Calu3 (cell line): ENCODE results near the gene PORCN. TPM values are rescaled to one million over a fixed set of nuclear protein-coding genes. Genes with fewer than 3 reads are reported as not detected.
A peak's percentile ranks its signal among the peaks of the same experiment; 100 is the strongest.

ENCODE experiments used
- BruUV-seq: library from RNA; stranded (reverse); fragments of 400-500 nt; replicated peaks from 2 replicates; lab custom pipeline; 2021; lab: Mats Ljungman, UMichigan
- CTCF ChIA-PET: fragments of 300-600 bp; sonication (Branson Sonifier 250); formaldehyde crosslinking; loops from one replicate; lab custom pipeline; 2022; ENCODE audit warnings: antibody characterized with exemption; lab: Charles Lee
- DNase-seq: peaks from one replicate; pipeline ENCODE4 v3.0.0; 2022
- H3K27ac Mint-ChIP-seq: one replicate; pipeline ENCODE4 v1.8.0; 2022; ENCODE audit warnings: mixed read lengths; ENCODE audit not compliant: unreplicated experiment
- H3K27me3 Mint-ChIP-seq: one replicate; pipeline ENCODE4 v1.8.0; 2022; ENCODE audit warnings: mixed read lengths; ENCODE audit not compliant: unreplicated experiment
- H3K36me3 Mint-ChIP-seq: one replicate; pipeline ENCODE4 v1.8.0; 2022; ENCODE audit warnings: mild to moderate bottlenecking, moderate library complexity, mixed read lengths; ENCODE audit not compliant: insufficient read depth, unreplicated experiment
- H3K4me1 Mint-ChIP-seq: one replicate; pipeline ENCODE4 v1.8.0; 2022; ENCODE audit warnings: mild to moderate bottlenecking, low read depth, mixed read lengths; ENCODE audit not compliant: unreplicated experiment
- H3K4me3 Mint-ChIP-seq: one replicate; pipeline ENCODE4 v1.8.0; 2022; ENCODE audit warnings: mild to moderate bottlenecking, low read depth, moderate library complexity, mixed read lengths; ENCODE audit not compliant: unreplicated experiment
- H3K9me3 Mint-ChIP-seq: one replicate; pipeline ENCODE4 v1.8.0; 2022; ENCODE audit warnings: low read depth, mixed read lengths; ENCODE audit not compliant: unreplicated experiment
- CTCF ChIP-seq: fragments of 200-600 bp; IDR thresholded peaks from one replicate; pipeline ENCODE4 v1.8.0; 2022; ENCODE audit warnings: antibody characterized with exemption; ENCODE audit not compliant: unreplicated experiment
- intact Hi-C: fragments of 100-400 bp; cut with micrococcal nuclease; formaldehyde crosslinking; loops from one replicate; pipeline ENCODE4 v1.10.0; 2022; ENCODE audit not compliant: unreplicated experiment
- total RNA-seq: library from RNA; stranded (reverse); gene quantifications from 2 replicates; pipeline ENCODE4 v1.2.3, GENCODE V29; 2022

PORCN gene
- total RNA-seq, 1 experiment from 2014 or later, result 19.3 TPM

- intact Hi-C loops, result no loop called here
- Mint-ChIP-seq H3K27ac (no peak overlapping the region), H3K36me3 (peaks cover 37% of the 10 kb centered on the region), H3K4me1 (peaks cover 28% of the 10 kb centered on the region), H3K9me3 (no peaks in the 10 kb centered on the region), H3K4me3 (no peak overlapping the region), H3K27me3 (peaks cover 13% of the 10 kb centered on the region)
- BruUV-seq, result no TSS peak
- CTCF ChIA-PET, result interaction anchor here (1.2 to 1.5 kb wide), 3 partner anchors 20 to 389 kb away, joined by 3 to 10 read pairs (median 4); partner anchors contain the start of gene TBC1D25
- DNase-seq, result peak; percentile 47
- peak; percentile 13 for TF ChIP-seq CTCF
These were observed 34.7 kb upstream of the PORCN start for GRCh38 chrX:48474127-48474526.

GRCh38 chrX:48474581-48474980, 34.2 kb upstream of the PORCN start:
- Mint-ChIP-seq H3K27me3 (peaks cover 9% of the 10 kb centered on the region), H3K36me3 (peaks cover 42% of the 10 kb centered on the region), H3K9me3 (no peaks in the 10 kb centered on the region), H3K4me1 (peaks cover 32% of the 10 kb centered on the region), H3K4me3 (peak overlapping the region; percentile 78), H3K27ac (peak overlapping the region; percentile 97)
- CTCF ChIA-PET, result interaction anchor here (1.2 to 1.5 kb wide), 3 partner anchors 20 to 389 kb away, joined by 3 to 10 read pairs (median 4); partner anchors contain the start of gene TBC1D25
- TF ChIP-seq CTCF, result no peak
- no peak for DNase-seq
- BruUV-seq, result no TSS peak
- intact Hi-C loops, result no loop called here

GRCh38 chrX:48475296-48475695, 33.5 kb upstream of the PORCN start:
- Mint-ChIP-seq H3K4me3 (peak overlapping the region; percentile 78), H3K27ac (peak overlapping the region; percentile 97), H3K27me3 (peaks cover 1% of the 10 kb centered on the region), H3K4me1 (peaks cover 32% of the 10 kb centered on the region), H3K9me3 (no peaks in the 10 kb centered on the region), H3K36me3 (peaks cover 49% of the 10 kb centered on the region)
- BruUV-seq, result no TSS peak
- TF ChIP-seq CTCF, result no peak
- DNase-seq, result peak; percentile 31
- CTCF ChIA-PET, result interaction anchor here (1.5 kb wide), 2 partner anchors 19 to 64 kb away, joined by 4 to 10 read pairs; partner anchors contain the start of gene TBC1D25
- intact Hi-C loops, result no loop called here

GRCh38 chrX:48475774-48476577, 32.8 kb upstream of the PORCN start, which contains the start of gene FTSJ1:
Gene FTSJ1, plus strand, starts transcription at chrX:48476199. Its CDS starts 1,849 bp downstream, at chrX:48478048.
- CTCF ChIA-PET, result no interaction called here
- Mint-ChIP-seq H3K4me3 (peak within 1 kb of the TSS; percentile 78), H3K36me3 (peaks cover 54% of the 10 kb centered on the region), H3K9me3 (no peaks in the 10 kb centered on the region), H3K27ac (peak within 1 kb of the TSS; percentile 97), H3K4me1 (peaks cover 32% of the 10 kb centered on the region), H3K27me3 (no peaks in the 10 kb centered on the region)
- TF ChIP-seq CTCF, result no peak
- TSS peak; percentile 74 for BruUV-seq
- intact Hi-C loops, result no loop called here
- peak; percentile 85 for DNase-seq
